NCI-H1694 treated with DMSO at 0.1 percent for 48 hours (cell line): ENCODE results near the gene FSTL4.
"Not testable (repeated sequence)": the region's sequence is repeated elsewhere in the genome, so short reads cannot be mapped to it uniquely, and the experiment has no call there.

Source experiments
- DNase-seq: peaks from one replicate; lab custom pipeline; 2025; lab: John Stamatoyannopoulos, UW

The FSTL4 gene

DNA sequence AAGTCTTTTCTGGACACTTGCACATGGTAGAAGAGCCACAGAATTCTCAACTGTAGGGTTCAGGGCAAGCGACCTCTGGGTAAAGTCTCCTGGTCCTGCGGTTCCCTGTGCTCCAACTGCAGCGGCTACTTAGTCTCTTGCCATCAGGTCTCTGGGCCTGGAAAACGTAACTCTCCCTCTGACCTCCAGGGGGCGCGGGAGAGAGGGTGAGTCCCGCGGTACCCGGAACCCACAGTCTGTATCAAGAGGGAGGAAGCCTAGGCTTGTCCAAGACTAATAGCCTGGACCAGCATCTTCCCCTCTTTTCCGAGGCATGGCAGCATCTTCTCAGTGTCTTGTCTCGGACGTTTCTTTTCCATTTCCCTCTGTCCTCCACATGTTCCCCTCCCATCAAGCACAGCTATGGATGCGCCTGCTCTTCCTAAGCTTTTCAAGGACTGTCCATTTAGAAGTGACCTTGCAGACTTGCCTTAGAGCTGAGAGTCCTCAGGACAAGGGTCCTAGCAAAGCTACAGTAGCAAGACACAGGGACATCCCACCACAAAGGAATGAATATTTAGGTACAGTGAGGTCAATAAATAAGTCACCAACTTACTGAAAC is 59.3 kb downstream of the FSTL4 start:
- no peak for DNase-seq

DNA sequence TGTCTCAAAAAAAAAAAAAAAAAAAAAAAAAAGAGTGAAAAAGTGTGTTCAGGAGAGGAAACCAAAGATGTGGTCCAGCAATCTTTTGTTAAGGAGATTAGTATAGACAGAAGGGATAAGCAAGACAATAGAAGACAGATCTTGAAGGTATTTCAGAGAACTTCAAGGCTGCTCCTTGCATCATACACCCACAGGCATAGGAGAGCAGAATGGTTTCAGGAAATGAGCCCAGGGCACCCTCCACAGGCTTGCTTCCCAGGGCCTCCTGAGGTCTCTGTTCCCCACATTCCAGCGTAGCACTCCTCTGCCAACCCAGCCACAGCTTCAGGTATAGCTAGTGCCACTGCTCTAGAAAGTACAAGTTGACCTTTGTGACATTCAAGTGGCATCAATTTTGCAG is 65.8 kb downstream of the FSTL4 start:
- no peak for DNase-seq

DNA sequence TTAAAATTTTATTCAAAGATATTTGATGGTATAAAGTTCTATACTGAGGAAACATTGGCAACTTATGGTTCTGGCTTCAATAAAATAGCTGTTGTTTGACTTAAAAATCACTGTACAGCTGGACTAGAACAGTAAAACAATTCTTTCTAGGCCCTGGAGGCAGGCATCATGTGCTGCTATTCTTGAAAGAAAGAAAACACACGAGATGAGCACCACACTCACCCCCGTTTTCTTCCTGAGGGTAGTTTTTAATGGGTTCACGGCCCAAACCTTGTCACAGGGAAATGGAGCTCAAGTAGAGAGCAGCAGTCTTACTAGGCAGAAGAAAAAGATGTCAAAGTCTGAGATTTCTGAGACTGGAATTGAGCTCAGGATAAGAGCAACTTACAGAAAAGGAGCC is 68.0 kb downstream of the FSTL4 start:
- no peak for DNase-seq

DNA sequence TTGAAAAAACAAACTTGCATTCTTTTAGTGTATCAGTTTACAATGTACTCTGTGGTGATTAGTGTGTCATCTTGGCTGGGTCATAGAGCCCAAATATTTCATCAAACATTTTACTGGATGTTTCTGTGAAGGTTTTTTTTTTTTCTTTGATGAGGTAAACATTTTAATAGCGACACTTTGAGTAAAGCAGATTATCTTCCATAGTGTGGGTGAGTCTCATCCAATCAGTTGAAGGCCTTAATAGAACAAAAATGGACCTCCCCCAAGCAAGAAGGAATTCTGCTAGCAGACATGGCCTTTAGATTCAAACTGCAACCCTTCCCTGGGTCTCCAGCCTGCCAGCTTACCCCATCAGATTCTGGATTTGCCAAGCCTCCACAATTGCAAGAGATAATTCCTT is 72.5 kb downstream of the FSTL4 start:
- no peak for DNase-seq

DNA sequence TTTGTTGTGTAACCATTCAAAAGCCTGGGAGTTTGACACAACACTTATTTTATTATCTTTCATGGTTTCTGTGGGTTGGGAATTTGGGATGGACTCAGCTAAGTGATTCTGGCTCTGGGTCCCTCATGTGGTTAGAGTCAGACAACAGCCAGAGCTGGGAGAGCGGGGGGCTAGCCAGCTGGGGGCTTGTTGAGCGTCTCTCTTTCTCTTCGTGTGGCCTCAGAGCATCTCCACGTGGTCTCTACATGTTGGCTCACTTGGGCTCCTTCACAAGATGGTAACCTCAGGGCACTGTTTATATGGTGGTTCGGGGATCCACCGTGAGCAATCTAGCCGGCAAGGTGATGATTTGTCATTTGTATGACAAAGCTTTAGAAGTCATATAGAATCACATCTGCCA is 73.6 kb downstream of the FSTL4 start:
- no peak for DNase-seq

DNA sequence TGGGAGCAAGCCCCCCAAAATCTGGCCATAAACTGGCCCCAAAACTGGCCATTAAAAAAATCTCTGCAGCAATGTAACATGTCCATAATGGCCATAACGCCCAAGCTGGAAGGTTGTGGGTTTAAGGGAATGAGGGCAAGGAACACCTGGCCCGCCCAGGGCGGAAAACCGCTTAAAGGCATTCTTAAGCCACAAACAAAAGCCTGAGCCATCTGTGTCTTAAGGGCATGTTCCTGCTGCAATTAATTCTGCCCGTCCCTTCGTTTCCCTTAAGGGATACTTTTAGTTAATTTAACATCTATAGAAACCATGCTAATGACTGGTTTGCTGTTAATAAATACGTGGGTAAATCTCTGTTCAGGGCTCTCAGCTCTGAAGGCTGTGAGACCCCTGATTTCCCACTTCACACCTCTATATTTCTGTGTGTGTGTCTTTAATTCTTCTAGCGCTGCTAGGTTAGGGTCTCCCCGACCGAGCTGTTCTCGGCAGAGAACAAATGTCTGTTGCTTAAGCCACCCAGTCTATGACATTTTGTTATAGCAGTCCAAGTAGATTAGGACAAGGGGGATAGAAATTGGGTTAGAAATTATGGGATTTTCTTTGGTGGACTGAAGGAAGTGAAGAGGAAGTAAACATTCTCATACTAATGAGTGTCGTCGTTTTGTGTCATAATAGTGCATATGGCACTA is 77.0 kb downstream of the FSTL4 start:
- not testable (repeated sequence) for DNase-seq

DNA sequence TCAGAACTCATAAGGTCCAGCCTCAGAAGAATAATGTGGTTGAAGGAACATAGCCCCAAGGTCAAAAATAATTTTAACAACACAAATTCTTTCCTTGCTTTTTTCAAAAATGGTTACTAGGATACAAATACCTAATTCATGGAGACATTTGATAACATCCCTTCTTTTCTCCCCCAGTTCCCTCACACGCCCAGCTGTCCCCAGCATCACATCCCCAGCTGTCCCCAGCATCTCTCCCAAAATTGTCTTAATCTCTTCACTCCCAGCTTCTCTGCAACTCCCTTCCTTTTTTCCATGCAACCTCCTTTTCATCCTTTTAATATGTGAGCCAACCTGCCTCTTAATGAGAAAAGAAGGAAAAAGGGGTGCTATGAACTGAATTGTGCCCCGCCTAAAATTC is 77.8 kb downstream of the FSTL4 start:
- DNase-seq: no peak

DNA sequence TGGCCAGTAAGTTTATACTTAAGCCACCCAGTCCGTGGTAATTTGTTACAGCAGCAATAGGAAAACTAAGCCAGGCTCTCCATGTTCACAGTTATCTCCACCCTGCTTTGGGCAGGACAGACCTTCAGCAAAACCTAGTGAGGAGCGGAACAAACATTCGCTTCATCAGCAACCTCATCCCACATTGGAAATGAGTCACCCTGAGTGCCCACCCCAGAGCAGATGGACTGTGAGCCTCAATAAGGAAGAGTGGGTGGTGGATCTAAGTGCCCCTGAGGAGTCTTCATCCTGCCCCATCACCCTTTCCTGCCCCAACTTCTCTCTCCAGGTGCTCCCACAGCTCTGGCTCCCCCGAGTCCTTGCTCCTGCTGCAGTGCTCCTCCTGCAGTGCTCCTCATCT is 78.8 kb downstream of the FSTL4 start:
- no peak for DNase-seq

DNA sequence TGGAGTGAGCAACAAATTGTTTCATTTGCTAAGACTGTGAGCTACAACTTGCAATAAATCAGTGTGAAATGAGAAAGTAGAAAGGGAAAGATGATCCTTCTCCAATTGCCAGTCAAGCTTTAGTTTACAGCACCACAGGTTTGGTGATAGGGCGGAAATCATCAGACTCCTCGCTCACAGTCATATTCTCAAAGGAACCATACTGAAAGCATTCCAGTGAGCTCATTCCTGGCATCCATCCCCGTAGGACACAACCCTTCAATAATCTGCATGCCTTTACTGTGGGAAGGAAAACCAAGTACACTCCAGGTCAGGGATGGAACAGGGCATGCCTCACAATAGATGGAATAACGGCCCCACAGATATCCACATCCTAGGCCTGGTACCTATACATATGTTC is 80.7 kb downstream of the FSTL4 start:
- DNase-seq: no peak

DNA sequence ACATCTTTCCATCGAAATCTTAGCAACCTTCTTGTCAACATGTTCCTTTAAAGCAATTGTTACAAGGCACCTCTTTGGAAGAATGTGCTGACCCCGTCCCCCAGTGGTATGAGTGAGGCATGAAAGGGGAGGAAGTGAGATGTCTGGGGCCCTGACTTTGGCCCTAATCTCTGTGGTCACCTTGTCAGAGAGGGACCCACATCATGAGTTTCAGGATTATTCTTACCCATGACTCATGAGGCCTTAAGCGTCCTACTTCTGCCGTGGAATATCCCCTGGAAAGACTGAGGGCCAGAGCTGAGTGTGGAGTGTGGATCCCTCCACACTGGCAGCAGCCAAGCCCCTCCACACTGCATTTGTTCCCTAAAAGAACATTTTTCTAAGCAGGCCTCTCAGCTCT is 81.2 kb downstream of the FSTL4 start:
- DNase-seq: no peak

DNA sequence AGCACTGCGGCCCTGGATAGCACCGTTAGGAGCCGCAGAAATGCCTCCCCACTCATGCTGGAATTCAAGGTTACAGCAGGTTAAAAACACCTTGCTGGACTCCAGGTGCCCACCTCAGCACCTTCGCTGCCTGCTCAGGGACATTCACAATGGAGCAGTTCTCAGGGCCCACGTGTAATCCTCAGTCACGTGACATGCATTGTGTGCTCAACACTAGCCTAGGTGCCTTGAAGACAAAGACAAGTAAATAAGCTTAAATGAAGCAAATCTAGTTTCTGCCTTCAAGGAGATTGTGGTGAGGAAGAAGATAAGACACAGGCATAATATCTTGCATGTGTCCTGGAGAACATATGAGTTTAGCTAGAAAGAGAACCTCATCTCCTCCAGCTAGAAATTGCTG is 82.1 kb downstream of the FSTL4 start:
- no peak for DNase-seq

DNA sequence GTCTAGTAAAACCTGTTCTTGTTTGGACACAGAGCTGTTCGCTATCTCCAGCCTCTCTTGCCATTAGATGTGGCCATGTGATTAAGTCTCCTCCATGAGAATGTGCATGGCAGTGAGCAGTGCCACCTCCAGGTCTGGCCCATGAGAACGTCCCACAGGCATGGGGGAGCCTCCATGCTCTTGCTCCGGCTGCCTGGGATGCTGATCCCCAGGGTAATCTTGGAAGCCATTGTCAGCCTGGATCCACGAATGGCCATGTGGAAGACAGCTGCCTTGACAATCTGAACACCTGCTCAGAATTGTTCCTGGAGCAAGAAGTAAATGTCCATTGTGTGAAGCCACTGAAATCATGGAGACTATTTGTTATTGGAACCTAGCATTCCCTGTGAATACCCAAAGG is 83.5 kb downstream of the FSTL4 start:
- DNase-seq: no peak

DNA sequence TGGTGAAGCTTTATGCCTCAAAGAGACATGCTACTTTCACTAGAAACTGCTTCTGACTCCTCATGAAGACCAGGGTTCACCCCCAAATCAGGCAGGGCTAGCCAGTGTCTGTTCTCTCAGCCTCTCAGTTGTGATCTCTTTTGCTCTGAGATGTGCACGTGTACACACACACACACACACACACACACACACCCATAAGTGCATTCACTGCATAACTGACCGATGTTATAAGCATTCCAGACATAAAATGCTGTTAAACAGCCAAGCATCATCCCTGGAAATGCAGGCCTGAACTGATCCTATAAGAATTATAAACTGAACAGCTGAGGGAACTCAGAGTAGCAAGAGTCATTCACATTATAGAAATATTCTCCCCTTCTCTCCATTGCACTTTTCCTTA is 85.0 kb downstream of the FSTL4 start:
- no peak for DNase-seq

DNA sequence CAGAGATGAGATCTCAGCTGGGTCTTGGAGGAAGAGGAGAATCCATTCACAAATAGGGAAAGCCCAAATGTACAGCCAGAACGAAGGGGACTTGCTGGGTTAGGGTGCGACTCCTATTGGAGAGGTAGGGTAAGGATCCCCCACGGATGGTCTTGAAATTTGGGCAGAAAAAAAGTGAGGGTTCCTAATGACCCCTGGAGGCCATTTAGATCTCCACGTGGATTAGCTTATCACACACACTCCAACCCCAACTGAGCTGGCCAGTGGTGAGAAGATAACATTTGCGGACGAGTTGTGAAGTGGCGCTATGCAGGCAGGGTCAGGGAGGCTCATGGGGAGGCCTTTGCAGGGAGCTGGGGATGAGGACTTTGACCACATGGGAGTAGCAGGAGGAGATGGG is 86.0 kb downstream of the FSTL4 start:
- no peak for DNase-seq

DNA sequence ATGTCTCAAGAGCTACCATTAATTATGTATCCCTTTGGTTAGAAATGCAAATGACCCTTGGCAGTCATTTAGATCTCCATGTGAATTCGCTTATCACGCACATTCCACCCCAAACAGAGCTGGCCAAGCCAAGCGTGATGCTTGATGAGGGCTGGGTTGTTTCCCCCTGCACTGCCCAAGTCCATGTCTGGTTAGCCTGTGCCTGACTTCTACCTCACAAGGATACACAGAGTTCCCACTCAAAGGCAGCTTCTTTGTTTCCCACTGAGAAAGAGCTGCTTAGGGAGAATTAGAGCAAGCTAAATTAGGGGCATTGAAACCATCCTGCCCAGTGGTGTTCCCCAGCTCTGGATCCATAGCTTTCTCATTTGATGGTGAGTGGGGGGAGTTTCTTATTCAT is 87.2 kb downstream of the FSTL4 start:
- DNase-seq: no peak

DNA sequence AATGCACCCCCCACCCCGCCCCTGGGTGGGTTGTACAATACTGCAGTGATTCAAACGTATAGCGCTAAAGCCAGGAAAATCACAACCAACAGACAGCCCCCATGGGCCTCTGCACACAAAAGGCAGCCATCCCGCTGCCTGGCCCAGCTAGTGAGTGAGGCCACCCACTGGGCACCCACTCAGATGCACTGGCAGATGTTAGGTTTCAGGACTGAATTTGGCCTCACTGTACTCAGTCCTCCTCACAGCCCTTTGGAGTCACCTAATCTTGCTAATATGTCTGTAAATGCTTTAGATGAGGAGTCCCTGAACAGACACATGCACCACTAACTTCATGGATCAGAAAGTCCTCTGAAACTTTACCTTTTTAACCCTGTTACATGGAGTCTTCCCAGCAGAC is 87.7 kb downstream of the FSTL4 start:
- no peak for DNase-seq

DNA sequence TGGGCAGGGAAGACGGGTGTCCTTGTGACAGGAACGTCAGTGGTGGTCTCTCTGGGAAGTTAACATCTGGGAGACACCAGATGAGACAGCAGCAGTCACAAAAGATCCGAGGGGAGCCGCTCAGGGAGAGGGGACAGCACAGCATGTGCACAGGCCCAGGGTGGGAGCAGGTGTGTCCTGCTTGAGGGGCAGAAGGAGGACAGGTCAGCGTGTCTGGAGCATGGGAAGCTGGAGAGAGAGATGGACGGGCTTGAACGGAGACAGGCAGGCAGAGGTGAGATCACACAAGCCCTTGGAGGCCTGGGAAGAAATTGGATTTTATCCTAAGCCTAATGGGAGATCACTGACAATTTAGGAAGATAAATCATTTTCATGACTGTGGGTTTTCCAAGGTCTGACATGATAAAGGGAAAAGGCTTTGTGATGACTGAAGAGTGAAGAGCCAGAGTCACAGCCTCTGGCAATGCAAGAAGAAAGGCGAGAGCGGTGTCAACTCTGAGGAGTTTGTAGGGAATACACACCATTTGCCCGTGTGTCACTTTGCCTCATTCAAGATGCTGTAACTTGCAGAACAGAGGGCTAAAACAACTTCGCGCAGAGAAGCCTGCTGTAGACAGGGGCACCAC is 88.3 kb downstream of the FSTL4 start:
- no peak for DNase-seq

DNA sequence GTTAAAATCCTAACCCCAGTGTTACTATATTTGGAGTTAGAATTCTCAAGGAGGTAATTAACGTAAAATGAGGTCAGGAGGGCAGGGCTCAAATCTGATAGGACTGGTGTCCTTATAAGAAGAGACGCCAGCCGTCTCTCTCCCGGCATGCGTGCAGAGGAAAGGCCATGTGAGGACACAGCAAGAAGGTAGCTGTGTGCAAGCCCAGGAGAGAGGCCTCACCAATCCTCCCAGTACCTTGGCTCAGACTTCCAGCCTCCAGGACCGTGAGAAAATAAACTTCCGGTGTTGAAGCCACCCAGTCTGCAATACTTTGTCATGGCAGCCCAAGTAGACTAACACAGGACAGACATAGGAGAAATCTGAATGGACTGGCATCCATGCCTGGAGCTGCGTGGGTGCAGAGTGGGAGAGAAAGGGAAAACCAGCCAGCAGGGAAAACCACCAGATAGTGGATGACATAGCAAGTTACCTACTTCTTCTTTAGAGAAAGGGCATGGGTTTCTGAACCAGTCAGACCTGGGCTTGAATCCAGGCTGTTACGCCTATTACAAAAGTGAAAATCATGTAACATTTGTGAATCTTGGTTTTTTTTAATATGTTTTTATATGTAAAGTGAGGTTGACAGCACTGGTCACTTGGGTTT is 89.2 kb downstream of the FSTL4 start:
- DNase-seq: no peak

DNA sequence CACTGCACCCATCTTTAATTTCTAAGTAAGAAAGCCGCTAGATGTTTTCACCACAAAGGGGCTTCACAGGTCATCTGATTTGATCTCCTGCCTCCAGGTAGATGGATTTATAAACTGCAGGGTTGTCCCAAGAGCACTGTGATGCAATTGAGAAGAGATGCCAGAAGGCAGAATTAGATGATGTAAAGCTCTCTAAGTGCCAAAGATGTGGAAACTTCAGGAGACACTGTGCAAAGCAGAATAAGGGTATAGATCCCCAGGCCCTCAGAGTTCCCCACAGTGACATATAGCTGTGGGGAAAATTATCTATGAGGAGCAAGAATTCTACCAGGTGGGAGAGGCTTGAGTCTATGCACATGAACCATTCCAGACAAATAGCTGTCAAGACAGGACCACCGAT is 90.5 kb downstream of the FSTL4 start:
- DNase-seq: no peak

DNA sequence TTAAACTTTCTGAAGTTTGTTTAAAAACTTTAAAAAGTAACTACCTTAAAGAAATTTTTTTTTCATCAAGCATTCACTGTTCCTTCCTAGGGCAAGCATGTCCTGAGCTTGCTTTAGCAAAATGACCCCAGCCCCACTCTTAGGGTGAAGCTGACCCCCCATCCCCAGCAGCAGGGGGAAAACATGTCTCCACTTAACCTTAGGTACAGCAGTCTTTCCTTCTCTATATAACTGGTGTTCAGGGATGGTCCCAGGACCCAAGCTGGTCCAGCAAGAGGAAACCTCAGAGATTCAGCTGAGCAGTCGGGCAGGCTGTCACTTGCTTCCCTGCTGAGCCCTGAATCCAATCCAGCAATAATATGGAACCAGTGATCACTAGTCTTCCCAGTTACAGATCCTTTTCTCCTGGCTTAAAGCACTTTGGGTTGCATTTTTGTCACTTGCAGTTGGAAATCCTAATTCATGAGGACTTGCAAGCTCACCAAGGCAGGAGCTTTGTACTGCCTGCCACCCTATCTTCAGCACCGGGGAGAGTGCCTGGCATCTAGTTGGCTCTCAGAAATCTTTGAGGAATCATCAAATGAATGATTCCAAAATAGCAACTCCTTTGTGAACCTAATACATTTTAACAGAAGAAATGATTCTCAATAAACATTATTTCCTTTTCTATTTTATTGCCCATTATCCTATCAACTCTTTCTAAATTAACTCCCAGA is 91.2 kb downstream of the FSTL4 start:
- no peak for DNase-seq

DNA sequence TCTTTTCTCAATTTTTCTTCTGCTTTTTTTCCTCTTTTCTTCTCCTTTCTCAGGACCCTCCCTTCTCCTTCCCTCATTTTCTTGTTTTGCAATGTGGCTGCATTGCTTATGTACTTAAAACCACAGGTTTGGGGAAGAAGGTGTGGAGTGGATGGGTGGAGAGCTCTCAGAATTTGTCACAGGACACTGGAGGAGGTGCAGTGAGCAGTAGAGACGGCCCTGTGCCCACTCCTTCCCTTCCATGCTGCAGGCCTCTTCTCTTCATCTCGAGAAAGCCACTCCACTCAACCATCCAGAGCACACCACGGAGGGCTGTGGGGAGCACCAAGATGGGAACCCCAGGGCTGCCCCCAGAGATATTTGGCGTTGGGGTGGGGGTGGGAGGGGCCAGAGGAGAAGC is 92.3 kb downstream of the FSTL4 start:
- DNase-seq: no peak

DNA sequence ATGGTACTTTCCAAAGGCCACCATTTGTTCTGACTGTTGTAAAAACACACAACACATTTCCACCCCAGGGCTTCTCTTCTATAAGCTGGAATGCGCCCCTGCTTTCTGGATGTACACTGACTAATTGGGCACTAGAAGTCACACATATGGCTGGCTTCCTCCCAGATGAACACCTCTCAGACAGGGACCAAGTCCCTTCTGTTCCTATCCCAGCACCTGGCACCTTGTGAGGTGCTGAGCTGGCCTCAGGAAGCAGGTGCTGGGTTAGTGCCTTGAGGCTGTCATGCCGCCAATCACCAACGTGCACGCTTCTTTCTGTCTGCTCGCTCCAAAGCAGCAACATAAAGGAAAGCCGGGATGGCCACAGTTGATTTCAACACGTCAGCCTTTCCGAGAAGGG is 93.2 kb downstream of the FSTL4 start:
- DNase-seq: no peak

DNA sequence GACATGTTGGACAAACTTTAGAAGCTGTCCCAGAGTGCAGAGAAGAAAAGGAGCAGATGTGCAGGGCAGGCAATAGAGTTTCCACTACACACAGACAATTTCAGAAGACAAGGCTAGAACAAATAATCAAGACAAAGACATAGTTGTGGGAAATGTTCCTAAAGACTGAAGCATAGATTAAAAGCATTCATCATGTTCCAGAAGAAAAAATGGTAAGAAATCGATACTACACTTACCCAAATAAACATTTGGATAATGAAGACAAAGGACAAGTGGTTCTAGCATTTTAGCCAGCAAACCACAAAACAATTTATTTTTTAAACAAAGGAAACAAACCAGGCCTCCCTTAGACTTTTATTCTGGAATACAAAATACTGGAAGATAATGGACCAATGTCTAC is 97.9 kb downstream of the FSTL4 start:
- no peak for DNase-seq
